Right atrium auricular region (tissue), 2 donors: Measurements from ENCODE around the gene ALPI. TPM values are rescaled to one million over a fixed set of nuclear protein-coding genes. Genes with fewer than 3 reads are reported as not detected.
A peak's percentile ranks its signal among the peaks of the same experiment; 100 is the strongest.

Experiments
- DNase-seq: peaks from one replicate; pipeline ENCODE4 v3.0.0-alpha.2; 2019; ENCODE audit warnings: low spot score
- H3K27ac ChIP-seq, 2 donors: fragments of 200-600 bp; sonication (generic); 1 replicate in 1 of 2; 2 replicates in 1 of 2; pipeline ENCODE4 v1.5.1; 2016 to 2019
- H3K27me3 ChIP-seq, 2 donors: fragments of 200-600 bp; sonication (generic); one replicate each; pipeline versions ENCODE4 v1.5.1 to v1.6.0; 2017 to 2019
- H3K36me3 ChIP-seq: fragments of 200-600 bp; sonication (generic); one replicate; pipeline ENCODE4 v1.5.1; 2016
- H3K4me1 ChIP-seq, 2 donors: fragments of 200-600 bp; sonication (generic); one replicate each; pipeline versions ENCODE4 v1.5.1 to v1.6.0; 2017 to 2019
- H3K4me3 ChIP-seq, 2 donors: fragments of 200-600 bp; sonication (generic); 1 replicate in 1 of 2; 2 replicates in 1 of 2; pipeline ENCODE4 v1.5.1; 2017 to 2019; ENCODE audit warnings: mild to moderate bottlenecking in 1 of 2, moderate library complexity in 1 of 2
- H3K9me3 ChIP-seq, 2 donors: fragments of 200-600 bp; sonication (generic); one replicate each; pipeline ENCODE4 v1.5.1; 2019
- total RNA-seq, 2 donors: library from RNA; depleted of rRNA; stranded (reverse); fragments of >200 nt; gene quantifications; one replicate each; pipeline ENCODE4 v1.1.0, GENCODE V29; 2016
- TF ChIP-seq, protein P1 (sequence below), 2 donors: fragments of 200-600 bp; sonication (generic); IDR thresholded peaks; one replicate each; pipeline ENCODE4 v1.5.1; 2019; ENCODE audit warnings: antibody characterized with exemption in 2 of 2

ALPI gene
- total RNA-seq, 2 donors from 2014 or later: not detected

DNA sequence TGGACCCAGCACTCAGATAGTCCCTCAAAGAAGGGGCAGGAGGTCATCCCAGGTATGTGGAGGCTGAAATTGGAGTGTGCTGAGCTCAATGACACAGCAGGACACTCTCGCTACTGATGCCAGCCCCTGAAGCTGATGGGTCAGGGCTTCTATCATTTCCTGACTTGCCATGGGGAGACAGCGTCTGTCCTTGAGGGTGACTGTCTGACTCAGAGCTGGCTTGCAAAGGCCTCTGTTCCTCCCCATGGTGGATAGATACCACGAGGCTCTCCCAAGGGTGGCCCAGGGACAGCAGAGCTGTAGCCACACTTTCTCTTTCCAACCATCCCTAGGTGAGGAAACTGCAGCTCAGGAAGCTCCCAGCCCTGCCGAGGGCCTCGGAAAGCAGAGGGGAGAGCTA is 38.5 kb upstream of the ALPI start:
- no peak overlapping the region for H3K27ac ChIP-seq
- peaks cover 0 to 26% of the 10 kb centered on the region in 2 donors for H3K27me3 ChIP-seq
- H3K36me3 ChIP-seq: no peaks in the 10 kb centered on the region
- H3K4me3 ChIP-seq: no peak overlapping the region
- H3K4me1 ChIP-seq: peaks cover 0 to 30% of the 10 kb centered on the region in 2 donors
- no peak for DNase-seq
- peaks cover 0 to 6% of the 10 kb centered on the region in 2 donors for H3K9me3 ChIP-seq
- TF ChIP-seq, protein P1, sequence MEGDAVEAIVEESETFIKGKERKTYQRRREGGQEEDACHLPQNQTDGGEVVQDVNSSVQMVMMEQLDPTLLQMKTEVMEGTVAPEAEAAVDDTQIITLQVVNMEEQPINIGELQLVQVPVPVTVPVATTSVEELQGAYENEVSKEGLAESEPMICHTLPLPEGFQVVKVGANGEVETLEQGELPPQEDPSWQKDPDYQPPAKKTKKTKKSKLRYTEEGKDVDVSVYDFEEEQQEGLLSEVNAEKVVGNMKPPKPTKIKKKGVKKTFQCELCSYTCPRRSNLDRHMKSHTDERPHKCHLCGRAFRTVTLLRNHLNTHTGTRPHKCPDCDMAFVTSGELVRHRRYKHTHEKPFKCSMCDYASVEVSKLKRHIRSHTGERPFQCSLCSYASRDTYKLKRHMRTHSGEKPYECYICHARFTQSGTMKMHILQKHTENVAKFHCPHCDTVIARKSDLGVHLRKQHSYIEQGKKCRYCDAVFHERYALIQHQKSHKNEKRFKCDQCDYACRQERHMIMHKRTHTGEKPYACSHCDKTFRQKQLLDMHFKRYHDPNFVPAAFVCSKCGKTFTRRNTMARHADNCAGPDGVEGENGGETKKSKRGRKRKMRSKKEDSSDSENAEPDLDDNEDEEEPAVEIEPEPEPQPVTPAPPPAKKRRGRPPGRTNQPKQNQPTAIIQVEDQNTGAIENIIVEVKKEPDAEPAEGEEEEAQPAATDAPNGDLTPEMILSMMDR (IDR thresholded peaks at IDR 0.05): no peak

DNA sequence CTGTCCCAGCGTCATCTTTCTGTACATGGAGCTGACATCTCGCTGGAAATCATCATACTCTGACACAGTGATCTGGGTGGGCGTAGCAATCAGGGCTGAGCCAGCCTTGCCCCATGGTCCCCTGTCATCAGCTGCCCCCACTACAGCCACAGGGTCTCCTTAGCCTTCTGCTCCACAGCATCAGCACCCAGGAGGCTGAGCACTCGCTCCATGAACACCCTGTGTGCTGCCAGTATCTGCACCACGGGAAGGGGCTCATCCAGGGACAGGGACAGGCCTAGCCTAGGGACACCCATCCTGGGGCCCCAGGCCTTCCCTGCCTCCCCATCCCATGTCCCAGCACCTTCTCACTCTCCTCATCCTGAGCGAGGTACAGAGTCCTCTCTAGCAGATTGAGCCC is 37.9 kb upstream of the ALPI start:
- TF ChIP-seq, protein P1 (IDR thresholded peaks at IDR 0.05): no peak
- Histone ChIP-seq H3K27ac (no peak overlapping the region), H3K36me3 (no peaks in the 10 kb centered on the region), H3K27me3 (peaks cover 0 to 26% of the 10 kb centered on the region in 2 donors), H3K9me3 (peaks cover 0 to 11% of the 10 kb centered on the region in 2 donors), H3K4me1 (peaks cover 0 to 30% of the 10 kb centered on the region in 2 donors), H3K4me3 (no peak overlapping the region)
- no peak for DNase-seq

DNA sequence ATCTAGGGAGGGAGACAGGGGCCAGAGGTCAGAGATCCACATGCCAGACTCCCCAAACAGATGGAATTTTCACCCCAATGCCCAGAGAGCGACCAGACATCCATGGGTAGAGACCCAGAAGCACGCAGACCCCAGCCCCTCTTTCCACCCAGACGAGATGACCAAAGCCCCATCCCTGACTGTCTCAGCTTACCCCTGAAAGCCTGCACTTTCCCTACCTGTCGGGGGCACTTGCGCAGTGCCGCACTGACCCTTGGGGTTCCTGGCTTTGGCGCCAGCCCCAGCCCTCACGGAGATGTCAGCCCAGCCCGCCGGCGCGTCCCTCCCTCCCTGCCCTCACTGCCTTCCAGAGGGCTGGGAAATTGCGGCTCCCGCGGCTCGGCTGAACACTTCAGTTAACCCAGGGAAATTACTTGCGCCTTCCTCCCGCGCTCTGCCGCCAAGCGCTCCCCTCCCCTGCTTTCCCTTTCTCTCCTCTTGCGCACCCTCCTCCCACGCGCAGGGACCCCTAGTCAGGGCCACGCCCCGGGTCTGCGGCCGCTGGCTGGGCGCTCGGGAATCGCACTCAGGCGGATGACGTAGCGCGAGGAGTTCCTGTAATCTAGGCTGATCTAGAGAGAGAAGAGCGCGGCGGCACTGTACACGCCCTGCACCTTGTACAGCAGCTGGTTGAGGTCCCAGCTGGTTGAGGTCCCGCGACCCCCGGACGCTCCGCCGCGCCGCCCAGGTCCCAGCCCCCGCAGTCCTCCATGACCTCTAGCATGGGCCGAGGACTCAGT is 37.3 kb upstream of the ALPI start:
- no peak overlapping the region for H3K27ac ChIP-seq
- H3K4me1 ChIP-seq: peaks cover 0 to 30% of the 10 kb centered on the region in 2 donors
- no peaks in the 10 kb centered on the region for H3K36me3 ChIP-seq
- H3K9me3 ChIP-seq: peaks cover 0 to 11% of the 10 kb centered on the region in 2 donors
- no peak for DNase-seq
- peak overlapping the region in 1 of 2 donors; percentile 40 for H3K4me3 ChIP-seq
- peaks cover 0 to 26% of the 10 kb centered on the region in 2 donors for H3K27me3 ChIP-seq
- TF ChIP-seq, protein P1 (IDR thresholded peaks at IDR 0.05): no peak

DNA sequence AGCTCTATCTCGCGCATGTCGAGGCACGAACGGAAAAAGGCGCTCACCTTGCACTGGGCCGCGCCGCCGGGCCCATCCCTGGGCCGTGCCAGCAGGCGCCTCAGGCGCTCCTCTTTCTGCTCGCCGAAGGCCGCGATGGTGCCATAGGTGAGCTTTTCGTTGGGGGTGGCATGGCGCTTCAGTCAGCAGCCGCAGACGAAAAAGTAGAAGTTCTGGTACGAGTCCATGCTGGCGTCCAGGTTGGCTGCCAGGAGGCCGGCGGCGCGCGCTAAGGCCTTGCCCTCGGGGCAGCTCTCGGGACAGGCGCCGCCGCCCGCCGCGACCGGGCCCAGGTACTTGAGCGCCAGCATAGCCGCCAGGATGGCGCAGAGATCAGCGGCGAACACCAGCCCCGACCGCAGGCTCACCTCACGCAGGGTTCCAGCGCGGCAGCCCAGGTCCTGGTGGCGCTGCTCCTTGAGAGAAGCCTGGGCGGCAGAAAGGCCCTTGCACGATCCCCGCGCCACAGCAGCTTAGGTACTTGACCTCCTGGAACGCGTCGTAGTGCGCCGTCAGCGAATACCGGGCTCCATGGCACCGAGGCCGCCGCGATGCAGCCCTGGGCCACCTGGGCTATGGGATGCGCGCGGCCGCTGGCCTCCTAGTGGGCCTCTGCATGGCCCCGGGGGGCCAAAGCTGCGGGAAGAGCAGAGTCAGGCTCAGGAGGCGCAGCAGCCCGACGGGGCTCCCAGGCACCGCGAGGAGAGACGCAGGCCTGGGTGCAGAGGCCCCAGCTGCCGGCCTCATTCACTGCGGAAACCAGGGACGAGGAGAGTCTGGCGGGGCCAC is 36.5 kb upstream of the ALPI start:
- H3K4me1 ChIP-seq: peaks cover 0 to 30% of the 10 kb centered on the region in 2 donors
- no peak overlapping the region for H3K27ac ChIP-seq
- TF ChIP-seq, protein P1 (IDR thresholded peaks at IDR 0.05): no peak
- DNase-seq: no peak
- peak overlapping the region in 1 of 2 donors; percentile 40 for H3K4me3 ChIP-seq
- no peaks in the 10 kb centered on the region for H3K36me3 ChIP-seq
- peaks cover 0 to 11% of the 10 kb centered on the region in 2 donors for H3K9me3 ChIP-seq
- H3K27me3 ChIP-seq: peaks cover 0 to 26% of the 10 kb centered on the region in 2 donors

DNA sequence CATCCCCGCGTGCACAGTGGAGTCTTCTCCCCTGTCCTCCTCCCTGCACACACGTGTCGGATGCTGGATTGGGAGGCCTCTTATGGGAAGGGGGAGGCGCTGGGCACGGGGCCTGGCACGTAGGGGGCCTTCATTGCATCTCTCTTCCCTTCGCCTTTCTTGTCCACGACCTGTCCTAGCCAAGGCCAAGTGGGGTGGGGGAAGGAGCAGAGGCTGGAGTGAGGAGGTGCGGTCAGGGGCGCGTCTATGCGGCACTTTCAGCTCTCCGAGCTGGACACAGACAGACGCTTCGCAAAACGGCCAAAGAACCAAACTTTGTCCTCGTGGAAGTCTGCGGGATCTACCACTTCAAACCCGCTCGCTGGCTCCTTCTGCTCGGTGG is 35.9 kb upstream of the ALPI start:
- Histone ChIP-seq H3K4me3 (no peak overlapping the region), H3K27me3 (peaks cover 0 to 26% of the 10 kb centered on the region in 2 donors), H3K4me1 (peaks cover 0 to 30% of the 10 kb centered on the region in 2 donors), H3K9me3 (peaks cover 0 to 11% of the 10 kb centered on the region in 2 donors), H3K27ac (no peak overlapping the region), H3K36me3 (no peaks in the 10 kb centered on the region)
- TF ChIP-seq, protein P1 (IDR thresholded peaks at IDR 0.05): no peak
- DNase-seq: no peak
